GM19397 (cell line): Measurements from ENCODE around the gene ZNHIT2.

Experiments
- ATAC-seq: cut with Tn5 transposase; IDR thresholded peaks from one replicate; pipeline ENCODE4 v1.9.1; 2021; ENCODE audit warnings: mild to moderate bottlenecking, moderate library complexity; ENCODE audit not compliant: unreplicated experiment

The ZNHIT2 gene

GRCh38 chr11:65078151-65078550, 39.4 kb downstream of the ZNHIT2 start:
- no peak for ATAC-seq

GRCh38 chr11:65077451-65077850, 40.0 kb downstream of the ZNHIT2 start:
- ATAC-seq: no peak

- ATAC-seq: no peak
Observed at GRCh38 chr11:65072631-65072966, 44.9 kb downstream of the ZNHIT2 start.

- no peak for ATAC-seq
Observed at GRCh38 chr11:65071907-65072630, 45.4 kb downstream of the ZNHIT2 start.

GRCh38 chr11:65069217-65069616, 48.3 kb downstream of the ZNHIT2 start:
- no peak for ATAC-seq

GRCh38 chr11:65067446-65067845, 50.1 kb downstream of the ZNHIT2 start:
- ATAC-seq: no peak

GRCh38 chr11:65066805-65067291, 50.7 kb downstream of the ZNHIT2 start:
- no peak for ATAC-seq
